Panc1 (cell line): ENCODE measurements around the gene GRIN1. TPM values are rescaled to one million over a fixed set of nuclear protein-coding genes. Genes with fewer than 3 reads are reported as not detected.
A peak's percentile ranks its signal among the peaks of the same experiment; 100 is the strongest.

Experiments
- ATAC-seq: fragments of 200-7000 bp; cut with Tn5 transposase; 2 replicates; pipeline ENCODE4 v1.9.1; 2020; ENCODE audit warnings: mild to moderate bottlenecking, moderate library complexity
- BruUV-seq: library from RNA; stranded (reverse); fragments of 400-500 nt; replicated peaks from 2 replicates; lab custom pipeline; 2021; lab: Mats Ljungman, UMichigan
- CTCF ChIA-PET: fragments of 300-600 bp; sonication (Branson Sonifier 250); formaldehyde crosslinking; loops from one replicate; lab custom pipeline; 2022; ENCODE audit warnings: antibody characterized with exemption; lab: Charles Lee
- POLR2A ChIA-PET: fragments of 300-600 bp; sonication (Branson Sonifier 250); formaldehyde crosslinking; loops from one replicate; lab custom pipeline; 2022; ENCODE audit warnings: antibody characterized with exemption; lab: Charles Lee
- DNase-seq: peaks from one replicate; pipeline ENCODE4 v3.0.0-alpha.2; 2010; ENCODE audit warnings: low read depth, low spot score
- H3K27ac ChIP-seq: 2 replicates; pipeline ENCODE4 v1.5.1; 2011; ENCODE audit warnings: mild to moderate bottlenecking, low read length, inconsistent platforms
- H3K27me3 ChIP-seq: fragments of 200-500 bp; sonication (Bioruptor generic); 2 replicates; pipeline ENCODE4 v1.6.0; 2014; ENCODE audit warnings: low read length, inconsistent platforms; ENCODE audit not compliant: control insufficient read depth, insufficient read depth
- H3K36me3 ChIP-seq: fragments of 200-500 bp; sonication (Bioruptor generic); 2 replicates; pipeline ENCODE4 v1.5.1; 2014; ENCODE audit warnings: inconsistent platforms, mild to moderate bottlenecking, low read length, moderate library complexity; ENCODE audit not compliant: control insufficient read depth, insufficient read depth
- H3K4me1 ChIP-seq: 2 replicates; pipeline ENCODE4 v1.5.1; 2011; ENCODE audit warnings: inconsistent platforms, mild to moderate bottlenecking, low read length, moderate library complexity; ENCODE audit not compliant: control insufficient read depth, insufficient read depth
- H3K4me3 ChIP-seq, 2 experiments: 2 replicates each; pipeline ENCODE4 v1.5.1; 2011 to 2012; ENCODE audit warnings: low read depth in 2 of 2, low read length in 2 of 2, mild to moderate bottlenecking in 2 of 2, inconsistent platforms in 1 of 2, moderate library complexity in 1 of 2
- H3K9me3 ChIP-seq: fragments of 200-500 bp; sonication (Bioruptor generic); 2 replicates; pipeline ENCODE4 v1.5.1; 2014; ENCODE audit warnings: low read depth, mild to moderate bottlenecking, inconsistent platforms, low read length, moderate library complexity; ENCODE audit not compliant: control insufficient read depth, insufficient read depth
- CTCF ChIP-seq: fragments of 450-650 bp; IDR thresholded peaks from 2 replicates; pipeline ENCODE4 v1.5.1; 2017; ENCODE audit warnings: mild to moderate bottlenecking
- POLR2AphosphoS5 ChIP-seq: IDR thresholded peaks from 2 replicates; pipeline ENCODE4 v1.6.1; 2012; ENCODE audit warnings: mild to moderate bottlenecking, low read depth, low read length, moderate library complexity
- REST ChIP-seq, 2 experiments: IDR thresholded peaks; 2 replicates each; pipeline ENCODE4 v1.6.1; 2011 to 2012; ENCODE audit warnings: low read depth in 2 of 2, control low read depth in 1 of 2, low read length in 1 of 2, mild to moderate bottlenecking in 1 of 2, moderate library complexity in 1 of 2; ENCODE audit not compliant: insufficient read depth in 1 of 2
- SIN3A ChIP-seq: IDR thresholded peaks from 2 replicates; pipeline ENCODE4 v1.6.1; 2012; ENCODE audit warnings: low read depth, mild to moderate bottlenecking, low read length, moderate library complexity, borderline replicate concordance; ENCODE audit not compliant: insufficient read depth
- TCF7L2 ChIP-seq: IDR thresholded peaks from 2 replicates; pipeline ENCODE4 v1.6.1; 2011; ENCODE audit warnings: mild to moderate bottlenecking, low read depth, low read length, inconsistent platforms
- in situ Hi-C: cut with HindIII; loops from 2 replicates; pipeline ENCODE4 v1.10.0; 2016; ENCODE audit warnings: low sequenced_read_pairs, low pct_unique_long_range_greater_than_20kb
- intact Hi-C: fragments of 100-400 bp; cut with micrococcal nuclease; formaldehyde crosslinking; loops from one replicate; pipeline ENCODE4 v1.10.0; 2022; ENCODE audit not compliant: unreplicated experiment
- total RNA-seq: library from RNA; stranded (reverse); gene quantifications from one replicate; pipeline ENCODE4 v1.2.1, GENCODE V29; 2021; ENCODE audit not compliant: unreplicated experiment

The GRIN1 gene
- total RNA-seq, 1 experiment from 2014 or later = 4.9 TPM

GRCh38 chr9:137198051-137198901 is 59.3 kb downstream of the GRIN1 start:
- no peak overlapping the region for H3K27ac ChIP-seq
- peak overlapping the region; percentile 34 to 45 for H3K4me3 ChIP-seq
- TF ChIP-seq REST (IDR thresholded peaks at IDR 0.05; ENCODE audit: insufficient read depth in 1 of 2, low read depth in 2 of 2, low read length in 1 of 2) (no peak), CTCF (no peak), TCF7L2 (no peak), SIN3A (no peak), POLR2AphosphoS5 (no peak)
- no peaks in the 10 kb centered on the region for H3K36me3 ChIP-seq
- ChIA-PET CTCF (interaction anchor here (1.5 kb wide), 1 partner anchor 9 kb away, joined by 4 read pairs; no protein-coding TSS in a partner anchor), POLR2A (no interaction called here)
- no peaks in the 10 kb centered on the region for H3K9me3 ChIP-seq
- in situ Hi-C loops = no loop called here
- BruUV-seq = no TSS peak
- DNase-seq (no peak), ATAC-seq (no peak)
- peaks cover 39% of the 10 kb centered on the region for H3K4me1 ChIP-seq
- intact Hi-C loops = no loop called here
- no peaks in the 10 kb centered on the region for H3K27me3 ChIP-seq

GRCh38 chr9:137198902-137199283 is 59.9 kb downstream of the GRIN1 start:
- ChIA-PET POLR2A (no interaction called here), CTCF (interaction anchor here (1.5 kb wide), 1 partner anchor 10 kb away, joined by 4 read pairs; no protein-coding TSS in a partner anchor)
- DNase-seq (no peak), ATAC-seq (no peak)
- TF ChIP-seq TCF7L2 = no peak
- no peaks in the 10 kb centered on the region for H3K9me3 ChIP-seq
- in situ Hi-C loops (no loop called here), intact Hi-C loops (no loop called here)
- H3K27me3 ChIP-seq = no peaks in the 10 kb centered on the region
- peak overlapping the region; percentile 34 to 45 for H3K4me3 ChIP-seq
- no peaks in the 10 kb centered on the region for H3K36me3 ChIP-seq
- peaks cover 36% of the 10 kb centered on the region for H3K4me1 ChIP-seq
- BruUV-seq = no TSS peak
- H3K27ac ChIP-seq = peak overlapping the region; percentile 34; the same call in 1 of the 2 replicates
